Measurements from ENCODE around the gene SPINK14.
A peak's percentile ranks its signal among the peaks of the same experiment; 100 is the strongest.

SPINK14 gene

GRCh38 chr5:148168246-148168645 lies at the start of gene SPINK14:
SPINK14 (plus strand) TSS chr5:148168546; CDS start chr5:148169733, 1,187 bp downstream.
- no peak for DNase-seq (ENCODE audit: low read depth)
- no peak for TF ChIP-seq CTCF (IDR thresholded peaks at IDR 0.05; ENCODE audit: control insufficient read depth, insufficient read depth, low read depth, low read length, missing control alignments)
- H3K4me3 ChIP-seq (ENCODE audit: control insufficient read depth, low read depth, low read length), result no peak within 1 kb of the TSS

- H3K4me3 ChIP-seq (ENCODE audit: control insufficient read depth, low read depth, low read length), result no peak overlapping the region
- no peak for TF ChIP-seq CTCF (IDR thresholded peaks at IDR 0.05; ENCODE audit: control insufficient read depth, insufficient read depth, low read depth, low read length, missing control alignments)
- DNase-seq (ENCODE audit: low read depth), result no peak
Measured at GRCh38 chr5:148120317-148120716, 48.0 kb upstream of the SPINK14 start.

- peak; percentile 4 for DNase-seq (ENCODE audit: low read depth)
- no peak overlapping the region for H3K4me3 ChIP-seq (ENCODE audit: control insufficient read depth, low read depth, low read length)
Measured at GRCh38 chr5:148125641-148126040, 42.7 kb upstream of the SPINK14 start.

GRCh38 chr5:148135091-148136048 lies 33.0 kb upstream of the SPINK14 start:
- no peak for DNase-seq (ENCODE audit: low read depth)

More at GRCh38 chr5:148125641-148126040, 42.7 kb upstream of the SPINK14 start:
- peak; percentile 32 for TF ChIP-seq CTCF (IDR thresholded peaks at IDR 0.05; ENCODE audit: control insufficient read depth, insufficient read depth, low read depth, low read length, missing control alignments)

GRCh38 chr5:148140846-148141245 lies 27.5 kb upstream of the SPINK14 start:
- no peak for DNase-seq (ENCODE audit: low read depth)
- H3K4me3 ChIP-seq (ENCODE audit: control insufficient read depth, low read depth, low read length), result no peak overlapping the region
- no peak for TF ChIP-seq CTCF (IDR thresholded peaks at IDR 0.05; ENCODE audit: control insufficient read depth, insufficient read depth, low read depth, low read length, missing control alignments)

More at GRCh38 chr5:148135091-148136048, 33.0 kb upstream of the SPINK14 start:
- TF ChIP-seq CTCF (IDR thresholded peaks at IDR 0.05; ENCODE audit: control insufficient read depth, insufficient read depth, low read depth, low read length, missing control alignments), result no peak
- H3K4me3 ChIP-seq (ENCODE audit: control insufficient read depth, low read depth, low read length), result no peak overlapping the region

GRCh38 chr5:148141645-148142044 lies 26.7 kb upstream of the SPINK14 start:
- DNase-seq (ENCODE audit: low read depth), result no peak
- no peak overlapping the region for H3K4me3 ChIP-seq (ENCODE audit: control insufficient read depth, low read depth, low read length)
- no peak for TF ChIP-seq CTCF (IDR thresholded peaks at IDR 0.05; ENCODE audit: control insufficient read depth, insufficient read depth, low read depth, low read length, missing control alignments)
